ENCODE results near the gene RFX4.

RFX4 gene

DNA sequence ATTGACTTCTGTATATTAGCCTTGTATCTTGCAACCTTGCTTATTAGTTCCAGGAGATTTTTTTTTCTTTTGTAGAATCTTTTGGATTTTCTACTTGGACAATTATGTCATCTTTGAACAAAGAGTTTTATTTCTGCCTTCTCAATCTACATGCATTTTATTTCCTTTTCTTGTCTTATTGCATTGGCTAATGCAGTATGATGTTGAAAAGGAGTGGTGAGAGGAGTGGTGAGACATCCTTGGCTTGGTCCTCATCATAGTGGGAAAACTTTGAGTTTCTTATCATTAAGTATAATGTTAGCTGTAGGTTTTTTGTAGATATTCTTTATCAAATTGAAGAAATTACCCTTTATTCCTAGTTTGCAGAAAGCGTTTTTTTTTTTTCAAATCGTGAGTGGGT lies 80.6 kb downstream of the RFX4 start:
- no peak for DNase-seq (ENCODE audit: low read depth in 1 of 2, low spot score in 1 of 2)
- Histone ChIP-seq H3K27ac (replicated peaks) (no peak overlapping the region), H3K27me3 (ENCODE audit: insufficient read depth, poor library complexity, severe bottlenecking) (no peaks in the 10 kb centered on the region), H3K4me3 (replicated peaks; ENCODE audit: insufficient read depth, low read length) (no peak overlapping the region)
- TF ChIP-seq POLR2AphosphoS5 (IDR thresholded peaks at IDR 0.05; ENCODE audit: low read depth) = no peak
- TF ChIP-seq, protein P1, sequence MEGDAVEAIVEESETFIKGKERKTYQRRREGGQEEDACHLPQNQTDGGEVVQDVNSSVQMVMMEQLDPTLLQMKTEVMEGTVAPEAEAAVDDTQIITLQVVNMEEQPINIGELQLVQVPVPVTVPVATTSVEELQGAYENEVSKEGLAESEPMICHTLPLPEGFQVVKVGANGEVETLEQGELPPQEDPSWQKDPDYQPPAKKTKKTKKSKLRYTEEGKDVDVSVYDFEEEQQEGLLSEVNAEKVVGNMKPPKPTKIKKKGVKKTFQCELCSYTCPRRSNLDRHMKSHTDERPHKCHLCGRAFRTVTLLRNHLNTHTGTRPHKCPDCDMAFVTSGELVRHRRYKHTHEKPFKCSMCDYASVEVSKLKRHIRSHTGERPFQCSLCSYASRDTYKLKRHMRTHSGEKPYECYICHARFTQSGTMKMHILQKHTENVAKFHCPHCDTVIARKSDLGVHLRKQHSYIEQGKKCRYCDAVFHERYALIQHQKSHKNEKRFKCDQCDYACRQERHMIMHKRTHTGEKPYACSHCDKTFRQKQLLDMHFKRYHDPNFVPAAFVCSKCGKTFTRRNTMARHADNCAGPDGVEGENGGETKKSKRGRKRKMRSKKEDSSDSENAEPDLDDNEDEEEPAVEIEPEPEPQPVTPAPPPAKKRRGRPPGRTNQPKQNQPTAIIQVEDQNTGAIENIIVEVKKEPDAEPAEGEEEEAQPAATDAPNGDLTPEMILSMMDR (IDR thresholded peaks at IDR 0.05; ENCODE audit: insufficient read depth, low read length) = no peak
- no peak for TF ChIP-seq GABPA (IDR thresholded peaks at IDR 0.05; ENCODE audit: low read depth)
- no peak for TF ChIP-seq SPI1 (IDR thresholded peaks at IDR 0.05; ENCODE audit: borderline replicate concordance, low read depth)
- TF ChIP-seq, protein P2, sequence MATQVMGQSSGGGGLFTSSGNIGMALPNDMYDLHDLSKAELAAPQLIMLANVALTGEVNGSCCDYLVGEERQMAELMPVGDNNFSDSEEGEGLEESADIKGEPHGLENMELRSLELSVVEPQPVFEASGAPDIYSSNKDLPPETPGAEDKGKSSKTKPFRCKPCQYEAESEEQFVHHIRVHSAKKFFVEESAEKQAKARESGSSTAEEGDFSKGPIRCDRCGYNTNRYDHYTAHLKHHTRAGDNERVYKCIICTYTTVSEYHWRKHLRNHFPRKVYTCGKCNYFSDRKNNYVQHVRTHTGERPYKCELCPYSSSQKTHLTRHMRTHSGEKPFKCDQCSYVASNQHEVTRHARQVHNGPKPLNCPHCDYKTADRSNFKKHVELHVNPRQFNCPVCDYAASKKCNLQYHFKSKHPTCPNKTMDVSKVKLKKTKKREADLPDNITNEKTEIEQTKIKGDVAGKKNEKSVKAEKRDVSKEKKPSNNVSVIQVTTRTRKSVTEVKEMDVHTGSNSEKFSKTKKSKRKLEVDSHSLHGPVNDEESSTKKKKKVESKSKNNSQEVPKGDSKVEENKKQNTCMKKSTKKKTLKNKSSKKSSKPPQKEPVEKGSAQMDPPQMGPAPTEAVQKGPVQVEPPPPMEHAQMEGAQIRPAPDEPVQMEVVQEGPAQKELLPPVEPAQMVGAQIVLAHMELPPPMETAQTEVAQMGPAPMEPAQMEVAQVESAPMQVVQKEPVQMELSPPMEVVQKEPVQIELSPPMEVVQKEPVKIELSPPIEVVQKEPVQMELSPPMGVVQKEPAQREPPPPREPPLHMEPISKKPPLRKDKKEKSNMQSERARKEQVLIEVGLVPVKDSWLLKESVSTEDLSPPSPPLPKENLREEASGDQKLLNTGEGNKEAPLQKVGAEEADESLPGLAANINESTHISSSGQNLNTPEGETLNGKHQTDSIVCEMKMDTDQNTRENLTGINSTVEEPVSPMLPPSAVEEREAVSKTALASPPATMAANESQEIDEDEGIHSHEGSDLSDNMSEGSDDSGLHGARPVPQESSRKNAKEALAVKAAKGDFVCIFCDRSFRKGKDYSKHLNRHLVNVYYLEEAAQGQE (IDR thresholded peaks at IDR 0.05; ENCODE audit: insufficient replicate concordance, low read depth) = no peak

DNA sequence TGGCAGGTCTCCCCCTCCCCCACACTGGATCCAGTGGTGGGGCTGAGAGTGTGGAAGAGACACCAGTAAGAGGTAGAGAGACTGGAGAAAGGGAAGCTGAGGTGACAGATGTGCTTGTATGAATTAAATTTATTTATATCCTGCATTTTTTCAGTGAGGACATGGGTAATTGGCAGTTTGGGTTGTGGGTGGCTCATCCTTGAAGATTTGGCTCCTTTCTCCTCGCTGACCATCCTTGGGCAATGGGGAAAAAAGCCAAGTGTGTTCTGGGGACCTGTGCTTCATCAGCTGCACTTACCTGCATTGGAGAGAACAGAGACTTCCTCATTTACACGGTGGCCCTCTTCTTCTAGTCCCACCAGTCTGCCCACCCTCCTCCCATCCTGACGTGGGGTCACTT lies 86.4 kb downstream of the RFX4 start:
- peaks cover 3% of the 10 kb centered on the region for H3K27me3 ChIP-seq (ENCODE audit: insufficient read depth, poor library complexity, severe bottlenecking)
- no peak overlapping the region for H3K27ac ChIP-seq (replicated peaks)
- no peak for DNase-seq (ENCODE audit: low read depth in 1 of 2, low spot score in 1 of 2)
- TF ChIP-seq, protein P2 (IDR thresholded peaks at IDR 0.05; ENCODE audit: insufficient replicate concordance, low read depth) = no peak
- TF ChIP-seq, protein P1 (IDR thresholded peaks at IDR 0.05; ENCODE audit: insufficient read depth, low read length) = no peak
- TF ChIP-seq POLR2AphosphoS5 (IDR thresholded peaks at IDR 0.05; ENCODE audit: low read depth) = no peak
- no peak for TF ChIP-seq SPI1 (IDR thresholded peaks at IDR 0.05; ENCODE audit: borderline replicate concordance, low read depth)
- no peak for TF ChIP-seq GABPA (IDR thresholded peaks at IDR 0.05; ENCODE audit: low read depth)
- H3K4me3 ChIP-seq (replicated peaks; ENCODE audit: insufficient read depth, low read length) = no peak overlapping the region

DNA sequence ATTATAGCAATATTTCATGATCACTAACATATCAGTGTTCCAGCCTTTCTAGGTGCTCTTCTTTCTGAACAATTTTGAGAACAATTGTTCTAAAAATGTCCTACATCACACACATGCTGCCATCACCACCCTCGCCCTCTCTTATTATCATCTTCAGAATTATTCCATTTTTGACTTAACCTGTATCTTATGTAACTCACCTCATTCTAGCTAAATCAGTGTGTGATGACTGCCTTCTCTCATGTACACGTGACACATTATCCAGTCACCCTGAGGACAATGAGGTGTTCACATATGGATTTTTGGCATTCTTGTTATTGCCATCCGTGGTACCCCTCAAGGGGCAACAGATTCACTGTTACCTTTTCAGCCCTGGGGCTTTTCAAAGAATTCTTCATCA lies 87.3 kb downstream of the RFX4 start:
- no peak for DNase-seq (ENCODE audit: low read depth in 1 of 2, low spot score in 1 of 2)
- H3K27me3 ChIP-seq (ENCODE audit: insufficient read depth, poor library complexity, severe bottlenecking) = peaks cover 3% of the 10 kb centered on the region
- H3K27ac ChIP-seq (replicated peaks) = no peak overlapping the region
- no peak overlapping the region for H3K4me3 ChIP-seq (replicated peaks; ENCODE audit: insufficient read depth, low read length)
- no peak for TF ChIP-seq SPI1 (IDR thresholded peaks at IDR 0.05; ENCODE audit: borderline replicate concordance, low read depth)

DNA sequence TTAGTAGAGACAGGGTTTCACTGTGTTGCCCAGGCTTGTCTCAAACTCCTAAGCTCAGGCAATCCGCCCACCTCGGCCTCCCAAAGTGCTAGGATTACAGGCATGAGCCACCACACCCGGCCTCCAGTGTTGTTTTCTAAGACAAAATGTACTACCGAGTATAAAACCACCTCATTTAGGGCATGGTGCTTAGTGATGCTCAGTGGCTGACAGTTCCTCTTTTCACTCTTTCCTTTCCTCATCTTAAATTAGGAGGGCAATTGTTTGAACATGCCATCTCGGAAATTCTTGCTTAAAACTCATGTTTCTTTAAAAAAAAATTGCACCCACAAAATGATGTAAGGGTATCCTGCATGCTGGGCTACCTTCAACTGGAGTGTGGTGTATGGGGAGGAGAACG lies 89.0 kb downstream of the RFX4 start:
- no peak for DNase-seq (ENCODE audit: low read depth in 1 of 2, low spot score in 1 of 2)
- H3K27ac ChIP-seq (replicated peaks) = no peak overlapping the region
- no peak overlapping the region for H3K4me3 ChIP-seq (replicated peaks; ENCODE audit: insufficient read depth, low read length)
- TF ChIP-seq, protein P1 (IDR thresholded peaks at IDR 0.05; ENCODE audit: insufficient read depth, low read length) = no peak
- peak; percentile 69 for TF ChIP-seq SPI1 (IDR thresholded peaks at IDR 0.05; ENCODE audit: borderline replicate concordance, low read depth)
- peaks cover 5% of the 10 kb centered on the region for H3K27me3 ChIP-seq (ENCODE audit: insufficient read depth, poor library complexity, severe bottlenecking)

Measured in HL-60 (cell line).